PC-9 (cell line): ENCODE measurements around the gene PJA1.

ENCODE experiments used
- CTCF ChIP-seq: fragments of 200-600 bp; sonication (generic); conservative IDR thresholded peaks from 2 replicates; pipeline ENCODE4 v1.6.1; 2017; ENCODE audit warnings: mixed run types, antibody characterized with exemption, mild to moderate bottlenecking, moderate library complexity
- EZH2 ChIP-seq: fragments of 200-600 bp; sonication (generic); IDR thresholded peaks from 2 replicates; pipeline ENCODE4 v1.8.0; 2017; ENCODE audit warnings: antibody characterized with exemption, low read depth

GRCh38 chrX:69177511-69178162 lies 12.4 kb upstream of the PJA1 start:
- no peak for TF ChIP-seq CTCF
- TF ChIP-seq EZH2: no peak
